Measurements from ENCODE around the gene MVK. TPM values are rescaled to one million over a fixed set of nuclear protein-coding genes. Genes with fewer than 3 reads are reported as not detected.

MVK gene
- total RNA-seq, 1 experiment from 2014 or later, result 4.4 TPM

DNA sequence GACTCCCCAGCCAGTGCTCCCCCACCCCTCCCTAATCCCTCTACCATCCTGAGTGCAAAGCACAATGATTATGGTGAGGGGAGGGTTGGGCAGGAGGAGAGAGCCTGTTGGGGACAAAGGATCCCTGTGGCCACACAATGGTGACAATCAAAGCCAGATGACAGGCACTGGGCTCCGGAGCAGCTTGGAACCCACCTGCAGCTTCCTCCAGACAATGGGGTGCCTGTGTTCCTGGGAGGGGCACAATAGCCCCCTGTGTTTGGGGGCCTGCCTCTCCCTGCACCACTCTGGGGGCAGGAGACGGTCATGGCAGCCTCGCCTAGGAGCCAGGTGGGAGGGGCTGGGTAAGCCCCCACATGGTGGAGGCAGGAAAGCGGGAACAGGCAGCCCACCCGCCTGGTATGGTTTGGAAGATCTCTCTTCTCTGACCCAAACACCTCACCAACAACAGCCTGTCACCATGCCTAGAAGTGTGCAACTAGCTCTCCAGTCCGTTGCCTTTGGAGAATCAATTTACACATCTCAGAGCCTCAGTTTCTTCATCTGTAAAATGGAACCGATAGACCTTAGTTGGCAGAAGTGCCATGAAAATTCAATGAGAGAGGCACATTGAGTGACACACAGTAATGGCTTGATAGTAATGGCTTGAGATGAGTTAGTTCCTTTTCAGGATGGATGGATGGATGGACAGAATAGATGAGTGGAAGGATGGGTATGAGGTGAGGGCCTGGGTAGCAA lies 53.0 kb downstream of the MVK start:
- DNase-seq (ENCODE audit: extremely low read depth, low read depth), result no peak

DNA sequence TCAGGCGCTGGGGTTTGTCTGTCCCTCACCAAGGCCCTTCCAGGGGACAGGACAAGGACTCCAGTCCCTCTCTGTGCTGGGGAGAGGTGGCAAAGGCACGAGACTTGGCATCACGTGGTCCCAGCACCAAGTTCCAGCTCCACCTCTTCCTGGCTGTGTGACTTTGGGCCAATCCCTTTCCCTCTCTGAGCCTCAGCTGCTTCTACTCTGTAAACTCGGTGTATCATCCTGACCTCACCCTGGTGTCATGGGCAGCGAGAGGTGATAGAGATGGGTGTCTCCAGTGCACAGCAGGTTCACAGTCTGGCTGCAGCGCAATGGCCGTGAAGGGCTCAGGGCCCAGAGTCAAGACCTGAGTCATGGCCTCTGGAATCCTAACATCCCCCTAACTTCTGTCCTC lies 54.0 kb downstream of the MVK start:
- no peak for DNase-seq (ENCODE audit: extremely low read depth, low read depth)

DNA sequence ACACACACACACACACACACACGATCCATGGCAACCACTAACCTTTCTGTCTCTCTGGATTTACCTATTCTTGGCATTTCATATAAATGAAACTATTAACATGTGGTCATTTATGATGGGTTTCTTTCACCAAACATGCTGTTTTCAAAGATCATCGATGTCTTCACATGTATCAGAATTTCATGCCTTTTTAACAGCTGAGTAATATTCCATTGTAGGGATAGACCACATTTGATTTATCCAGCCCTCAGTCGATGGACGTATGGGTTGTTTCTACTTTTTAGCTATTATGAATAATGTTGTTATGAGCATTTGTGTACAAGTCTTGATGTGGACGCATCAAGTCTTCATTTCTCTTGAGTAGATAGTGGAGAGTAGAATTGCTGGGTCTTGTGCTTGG lies 56.5 kb downstream of the MVK start:
- DNase-seq (ENCODE audit: extremely low read depth, low read depth), result no peak

DNA sequence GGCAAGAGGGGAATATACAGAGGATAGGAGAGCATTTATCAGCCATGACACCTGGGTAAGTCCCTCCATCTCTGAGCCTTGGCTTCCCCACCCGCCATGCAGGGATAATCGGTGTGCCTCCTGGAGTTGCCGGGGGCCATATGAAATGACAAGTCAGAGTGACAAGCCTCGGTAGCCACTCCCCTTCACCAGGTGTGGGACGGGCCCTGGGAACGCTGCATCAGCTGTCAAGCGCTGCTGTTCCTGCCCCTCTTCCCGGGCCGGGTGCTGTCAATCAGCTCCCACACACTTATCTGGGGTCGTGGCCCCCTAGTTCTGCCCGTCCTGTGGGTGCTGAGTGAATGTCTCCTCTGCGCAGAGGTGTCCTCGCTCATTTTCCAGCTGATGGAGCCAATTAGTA lies 57.2 kb downstream of the MVK start:
- DNase-seq (ENCODE audit: extremely low read depth, low read depth), result no peak

DNA sequence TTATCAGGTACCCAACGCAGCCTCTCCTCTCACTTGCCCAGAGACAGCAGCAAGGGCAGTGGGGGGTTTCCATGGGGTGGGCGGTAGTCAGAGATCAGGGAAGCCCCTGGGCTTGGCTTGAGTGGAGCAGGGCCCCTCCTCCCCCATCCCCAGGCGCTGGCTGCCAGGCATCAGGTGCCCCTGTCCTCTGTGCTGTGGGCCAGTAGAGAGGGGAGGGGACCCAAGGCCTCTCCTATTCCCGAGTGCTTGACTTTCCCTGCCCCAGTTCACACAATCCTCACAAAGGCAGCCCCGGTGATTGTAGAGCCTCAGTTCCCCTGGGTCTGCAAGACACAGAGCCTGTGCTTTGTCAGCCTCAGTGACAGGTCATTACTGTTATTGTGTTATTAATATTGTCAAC lies 57.7 kb downstream of the MVK start:
- DNase-seq (ENCODE audit: extremely low read depth, low read depth), result no peak

DNA sequence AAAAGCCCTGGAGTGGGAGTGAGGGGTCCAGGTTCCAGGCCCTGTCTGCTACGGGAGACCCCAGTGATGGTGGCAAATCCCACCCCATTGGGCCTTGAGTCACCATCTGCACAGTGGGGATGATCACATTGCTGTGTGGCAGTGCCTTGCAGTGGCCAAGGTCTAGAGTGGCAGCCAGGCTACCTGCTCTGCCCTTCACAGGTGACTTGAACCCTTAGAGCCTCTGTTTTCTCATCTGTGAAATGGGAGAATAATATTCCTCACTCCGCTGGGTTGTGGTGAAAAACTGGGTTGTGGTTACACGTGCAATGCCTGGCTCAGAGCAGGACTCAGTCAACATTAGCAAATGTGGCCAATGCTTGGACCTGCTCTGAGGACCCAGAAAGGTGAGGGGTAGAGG lies 58.2 kb downstream of the MVK start:
- DNase-seq (ENCODE audit: extremely low read depth, low read depth), result no peak

DNA sequence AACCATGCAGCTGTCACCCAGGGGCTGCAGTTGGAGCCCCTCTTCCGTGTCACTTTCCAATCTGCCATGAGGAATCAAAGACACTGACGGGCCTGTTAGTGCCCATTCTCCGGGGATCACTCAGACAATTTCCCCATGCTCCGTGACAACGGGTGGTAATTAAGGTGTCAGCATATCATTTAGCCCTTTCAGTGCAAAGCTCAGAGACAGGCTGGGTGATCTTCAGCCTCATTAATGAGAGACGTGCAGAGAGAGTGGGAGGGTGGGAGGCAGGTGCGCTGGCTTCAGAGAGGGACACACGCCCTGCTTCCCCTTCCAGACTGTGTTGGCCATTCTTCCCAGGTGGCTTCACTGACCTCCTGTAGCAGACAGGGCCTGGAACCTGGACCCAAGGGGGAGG lies 58.7 kb downstream of the MVK start:
- DNase-seq (ENCODE audit: extremely low read depth, low read depth), result no peak

DNA sequence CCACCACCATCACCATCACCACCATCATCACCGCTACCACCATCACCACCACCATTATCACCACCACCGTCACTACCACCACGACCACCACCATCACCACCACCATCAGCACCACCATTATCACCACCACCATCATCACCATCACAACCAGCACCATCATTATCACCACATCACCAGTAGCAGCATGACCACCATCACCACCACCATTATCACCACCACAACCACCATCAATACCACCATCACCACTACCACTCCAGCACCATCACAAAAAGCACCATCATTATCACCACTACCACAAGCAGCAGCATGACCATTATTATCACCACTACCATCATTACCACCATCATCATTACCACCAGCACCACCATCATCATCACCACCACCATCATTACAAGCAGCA lies 62.1 kb downstream of the MVK start:
- DNase-seq (ENCODE audit: extremely low read depth, low read depth), result no peak

DNA sequence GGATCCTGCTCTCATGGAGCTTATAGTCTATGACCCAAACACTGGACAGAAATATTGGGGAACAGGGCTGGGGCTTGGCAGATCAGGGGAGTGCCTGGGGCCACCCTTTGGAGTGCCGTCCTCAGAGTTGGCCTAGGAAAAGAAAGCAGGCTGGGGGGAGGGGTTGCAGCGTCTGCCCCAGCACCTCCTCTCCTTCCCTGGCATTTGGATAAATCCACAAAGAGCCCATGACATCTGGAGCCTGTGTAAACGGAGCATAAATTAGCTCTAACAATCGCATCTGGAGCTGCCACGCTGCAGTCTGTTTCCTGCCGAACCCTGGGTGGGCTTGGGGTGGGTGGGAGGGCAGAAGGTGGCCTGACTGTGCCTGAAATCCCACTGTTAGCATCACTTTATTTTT lies 63.8 kb downstream of the MVK start:
- DNase-seq (ENCODE audit: extremely low read depth, low read depth), result no peak

DNA sequence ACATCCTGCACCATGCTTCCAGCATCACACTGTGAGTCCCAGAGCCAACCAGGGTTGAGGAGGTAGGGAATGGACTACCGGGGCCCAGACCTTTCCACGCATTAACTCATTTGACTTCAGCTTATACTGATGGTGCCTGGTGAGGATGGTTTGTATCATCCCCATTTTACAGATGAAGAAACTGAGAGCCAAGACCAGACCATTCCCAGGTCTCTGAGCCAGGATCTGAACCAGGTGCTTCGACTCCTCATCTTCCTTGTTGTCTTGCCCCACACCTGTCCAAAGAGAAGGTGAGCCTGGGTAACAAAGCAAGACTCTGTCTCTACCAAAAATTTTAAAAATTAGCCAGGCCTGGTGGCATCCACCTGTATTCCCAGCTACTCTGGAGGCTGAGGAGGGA lies 64.4 kb downstream of the MVK start:
- no peak for DNase-seq (ENCODE audit: extremely low read depth, low read depth)

DNA sequence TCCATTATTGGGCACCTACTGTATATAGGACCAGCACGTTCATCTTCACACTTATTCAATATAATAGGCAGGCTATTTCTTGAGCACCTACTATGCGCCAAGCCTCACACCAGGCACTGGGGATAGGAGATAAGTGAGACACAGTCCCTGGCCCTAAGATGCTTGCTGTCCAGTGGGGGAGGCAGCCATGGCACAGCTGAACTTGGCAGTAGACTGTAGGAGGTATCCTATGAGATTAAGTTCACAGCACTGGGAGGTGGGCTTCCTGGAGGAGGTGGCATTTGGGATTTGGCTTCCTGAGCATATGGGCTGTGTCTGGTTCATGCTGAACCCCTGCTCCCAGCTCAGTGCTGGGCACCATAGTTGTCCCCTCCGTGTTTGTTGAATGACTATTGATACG lies 65.1 kb downstream of the MVK start:
- no peak for DNase-seq (ENCODE audit: extremely low read depth, low read depth)

DNA sequence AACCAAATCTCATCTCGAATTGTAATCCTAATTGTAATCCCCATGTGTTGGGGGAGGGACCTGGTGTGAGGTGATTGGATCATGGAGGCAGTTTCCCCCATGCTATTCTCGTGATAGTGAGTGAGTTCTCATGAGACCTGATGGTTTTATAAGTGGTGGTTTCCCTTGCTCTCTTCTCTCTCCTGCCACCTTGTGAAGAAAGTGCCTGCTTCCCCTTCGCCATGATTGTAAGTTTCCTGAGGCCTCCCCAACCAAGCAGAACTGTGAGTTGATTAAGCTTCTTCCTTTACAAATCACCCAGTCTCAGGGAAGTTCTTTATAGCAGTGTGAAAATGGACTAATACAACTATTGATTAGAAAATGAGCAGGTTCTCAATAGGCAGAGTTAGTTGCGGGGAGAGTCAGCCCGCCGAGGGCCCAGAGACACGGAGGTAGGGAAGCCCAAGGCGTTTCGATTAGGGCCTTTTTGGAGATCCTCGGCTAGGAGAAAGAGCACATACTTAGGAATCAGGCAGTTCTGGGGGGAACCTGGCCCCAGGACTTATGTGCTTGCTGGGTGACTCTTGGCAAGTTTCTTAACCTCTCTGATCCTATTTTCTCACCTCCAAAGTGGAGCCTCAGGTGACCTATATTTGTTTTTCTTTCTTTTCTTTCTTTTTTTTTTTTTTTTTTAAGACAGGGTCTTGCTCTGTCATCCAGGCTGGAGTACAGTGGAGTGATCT lies 65.7 kb downstream of the MVK start:
- DNase-seq (ENCODE audit: extremely low read depth, low read depth), result no peak

DNA sequence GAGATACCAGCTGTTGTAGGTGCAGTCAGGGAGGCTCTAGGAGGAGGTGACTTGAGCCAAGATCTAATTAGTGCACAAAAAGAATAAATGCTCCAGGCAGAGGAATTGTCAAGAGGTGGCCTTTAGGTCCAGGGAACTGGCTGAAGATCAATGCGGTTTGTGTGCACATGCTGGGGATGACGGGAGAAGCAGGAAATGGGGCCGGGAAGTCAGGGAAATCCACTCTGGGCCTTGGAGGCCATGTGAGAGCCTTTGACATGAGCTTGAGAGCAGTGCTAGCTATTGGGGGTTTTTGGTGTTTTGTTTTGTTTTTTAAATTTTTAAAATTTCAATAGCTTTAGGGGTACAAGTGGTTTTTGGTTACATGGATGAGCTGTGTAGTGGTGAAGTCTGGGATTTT lies 67.4 kb downstream of the MVK start:
- DNase-seq (ENCODE audit: extremely low read depth, low read depth), result no peak

DNA sequence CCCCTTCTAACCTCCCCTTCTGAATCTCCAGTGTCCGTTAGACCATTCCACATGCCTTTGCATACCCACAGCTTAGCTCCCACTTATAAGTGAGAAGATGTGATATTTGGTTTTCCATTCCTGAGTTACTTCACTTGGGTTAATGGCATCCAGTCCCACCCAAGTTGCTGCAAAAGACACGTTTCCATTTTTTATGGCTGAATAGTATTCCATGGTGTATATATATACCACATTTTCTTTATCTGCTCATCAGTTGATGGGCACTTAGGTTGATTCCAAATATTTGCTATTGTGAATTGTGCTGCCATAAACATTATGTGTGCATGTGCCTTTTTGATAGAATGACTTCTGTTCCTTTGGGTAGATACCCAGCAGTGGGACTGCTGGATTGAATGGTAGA lies 67.8 kb downstream of the MVK start:
- no peak for DNase-seq (ENCODE audit: extremely low read depth, low read depth)

DNA sequence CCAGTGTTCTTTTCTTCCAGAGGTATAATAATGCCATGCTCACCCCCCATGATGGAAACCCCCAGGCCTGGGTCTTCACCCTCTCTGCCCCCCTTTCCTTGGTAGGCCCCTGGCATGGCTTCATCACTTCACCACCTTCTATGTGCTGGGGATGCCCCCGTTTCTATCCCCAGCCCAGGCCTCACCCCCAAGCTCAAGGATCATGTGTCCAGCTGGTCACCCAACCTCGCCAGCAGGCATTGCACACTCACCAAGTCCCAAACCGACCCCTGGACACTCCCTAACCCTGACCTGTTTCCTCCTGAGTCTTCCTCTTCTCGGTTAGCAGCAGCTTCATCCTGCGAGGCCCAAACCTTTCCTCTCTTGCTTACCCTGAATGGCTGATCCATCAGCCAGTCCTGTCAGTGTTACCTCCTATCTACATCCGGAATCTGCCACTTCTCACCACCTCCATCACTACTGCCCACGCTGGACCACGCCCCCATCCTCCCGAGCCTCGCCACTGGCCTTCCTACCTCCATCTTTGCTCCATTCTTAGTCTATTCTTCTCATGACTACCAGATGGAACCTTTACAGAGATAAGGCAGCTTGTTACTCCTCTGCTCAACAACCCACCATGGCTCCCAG lies 69.0 kb downstream of the MVK start:
- no peak for DNase-seq (ENCODE audit: extremely low read depth, low read depth)

DNA sequence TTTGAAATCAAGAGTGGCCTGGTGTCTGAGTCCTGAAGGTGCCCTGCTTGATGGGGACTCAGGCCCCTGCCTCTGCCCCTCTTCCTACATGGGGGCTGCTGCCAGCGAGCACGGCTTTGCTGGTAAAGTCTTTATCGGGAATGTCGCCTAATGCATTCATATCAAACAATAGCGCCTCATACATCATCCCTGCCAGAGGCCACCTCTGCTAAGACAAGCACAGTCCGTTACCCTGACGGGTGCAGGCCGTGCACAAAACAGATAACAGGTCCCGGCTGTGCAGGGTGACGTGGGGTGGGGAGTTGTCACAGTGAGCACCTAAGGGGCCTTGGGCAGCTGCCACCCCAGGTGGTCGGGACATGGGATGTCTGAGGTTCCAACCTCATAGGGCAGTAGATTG lies 71.6 kb downstream of the MVK start:
- no peak for DNase-seq (ENCODE audit: extremely low read depth, low read depth)

DNA sequence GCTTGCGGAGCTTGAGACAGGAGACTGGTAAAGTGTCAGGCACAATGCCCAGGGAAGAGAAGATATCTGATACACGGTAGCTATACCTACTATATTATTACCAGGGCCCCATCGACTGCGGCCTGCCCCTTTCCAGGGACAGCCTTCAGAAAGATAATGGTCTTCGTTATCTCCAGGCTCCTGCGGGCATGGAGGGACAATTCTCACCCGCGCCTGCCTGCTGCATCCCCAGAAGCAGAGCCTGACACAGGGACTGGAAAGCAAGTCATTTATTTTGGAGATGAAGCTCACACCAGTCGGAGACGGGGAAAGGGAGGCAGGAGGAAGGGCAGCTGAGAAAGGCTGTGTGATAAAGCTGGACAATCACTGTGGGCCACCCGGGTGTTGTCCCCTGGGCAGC lies 72.1 kb downstream of the MVK start:
- no peak for DNase-seq (ENCODE audit: extremely low read depth, low read depth)

Other genes with a start within 250 kb of the MVK start
- not detected in 2 replicates for gene MYO1H, start 225.9 kb upstream of the MVK start, total RNA-seq (2014; rRNA removed; shearing (Covaris generic))
- 15.2 and 22.6 TPM in 2 replicates for gene KCTD10, start 96.5 kb upstream of the MVK start, total RNA-seq (2014; rRNA removed; shearing (Covaris generic))
- 27.1 and 33.4 TPM in 2 replicates for gene UBE3B, start 96.2 kb upstream of the MVK start, total RNA-seq (2014; rRNA removed; shearing (Covaris generic))
- gene MMAB, start 290 bp upstream of the MVK start, total RNA-seq (2014; rRNA removed; shearing (Covaris generic)), result 25.6 and 34.6 TPM in 2 replicates
- gene FAM222A, start 140.0 kb downstream of the MVK start, total RNA-seq (2014; rRNA removed; shearing (Covaris generic)), result 0.25 and 0.78 TPM in 2 replicates

All from NCI-H460 (cell line).